ENCODE measurements around the gene KSR1. TPM values are rescaled to one million over a fixed set of nuclear protein-coding genes. Genes with fewer than 3 reads are reported as not detected.

The KSR1 gene
- total RNA-seq, 4 donors from 2014 or later: 26.6 to 64.4 (median 42.2) TPM

- no peaks in the 10 kb centered on the region for H3K36me3 ChIP-seq
- TF ChIP-seq CTCF (IDR thresholded peaks at IDR 0.05) (no peak), POLR2A (IDR thresholded peaks at IDR 0.05) (no peak)
- no peak for DNase-seq
- H3K9me3 ChIP-seq: no peaks in the 10 kb centered on the region
- H3K27ac ChIP-seq: no peak overlapping the region
- H3K4me1 ChIP-seq: peaks cover 0 to 6% (median 1%) of the 10 kb centered on the region in 4 donors
- H3K27me3 ChIP-seq: no peaks in the 10 kb centered on the region
- H3K4me3 ChIP-seq: no peak overlapping the region
Observed at GRCh38 chr17:27480699-27481098, 24.5 kb downstream of the KSR1 start.

- Histone ChIP-seq H3K4me3 (no peak overlapping the region), H3K36me3 (no peaks in the 10 kb centered on the region), H3K27me3 (no peaks in the 10 kb centered on the region), H3K27ac (no peak overlapping the region), H3K9me3 (no peaks in the 10 kb centered on the region), H3K4me1 (peaks cover 0 to 6% (median 0%) of the 10 kb centered on the region in 4 donors)
- peak in 2 of 3 donors; percentile 75 to 86 for DNase-seq
- TF ChIP-seq POLR2A (IDR thresholded peaks at IDR 0.05): no peak
- TF ChIP-seq CTCF (IDR thresholded peaks at IDR 0.05): no peak
Observed at GRCh38 chr17:27481327-27481726, 25.1 kb downstream of the KSR1 start.

GRCh38 chr17:27485125-27485524, 28.9 kb downstream of the KSR1 start:
- TF ChIP-seq POLR2A (IDR thresholded peaks at IDR 0.05) (no peak), CTCF (IDR thresholded peaks at IDR 0.05) (no peak)
- DNase-seq: peak in 1 of 3 donors; percentile 19
- no peak overlapping the region for H3K4me3 ChIP-seq

GRCh38 chr17:27485716-27486495, 29.7 kb downstream of the KSR1 start:
- TF ChIP-seq CTCF (IDR thresholded peaks at IDR 0.05) (no peak), POLR2A (IDR thresholded peaks at IDR 0.05) (no peak)
- no peak for DNase-seq
- Histone ChIP-seq H3K9me3 (no peaks in the 10 kb centered on the region), H3K4me3 (no peak overlapping the region), H3K36me3 (no peaks in the 10 kb centered on the region), H3K4me1 (peaks cover 0 to 19% (median 0%) of the 10 kb centered on the region in 4 donors), H3K27me3 (no peaks in the 10 kb centered on the region), H3K27ac (no peak overlapping the region)

More at GRCh38 chr17:27485125-27485524, 28.9 kb downstream of the KSR1 start:
- no peak overlapping the region for H3K27ac ChIP-seq
- peaks cover 0 to 19% (median 0%) of the 10 kb centered on the region in 4 donors for H3K4me1 ChIP-seq
- no peaks in the 10 kb centered on the region for H3K9me3 ChIP-seq
- H3K36me3 ChIP-seq: no peaks in the 10 kb centered on the region
- H3K27me3 ChIP-seq: no peaks in the 10 kb centered on the region

- Histone ChIP-seq H3K4me1 (peaks cover 0 to 17% (median 0%) of the 10 kb centered on the region in 4 donors), H3K27ac (no peak overlapping the region), H3K4me3 (no peak overlapping the region), H3K27me3 (no peaks in the 10 kb centered on the region), H3K36me3 (no peaks in the 10 kb centered on the region), H3K9me3 (no peaks in the 10 kb centered on the region)
- DNase-seq: no peak
- TF ChIP-seq POLR2A (IDR thresholded peaks at IDR 0.05) (no peak), CTCF (IDR thresholded peaks at IDR 0.05) (no peak)
Observed at GRCh38 chr17:27486741-27487140, 30.5 kb downstream of the KSR1 start.

All from Peyer's patch (tissue), 4 donors.